GM19043 (cell line): ENCODE data around the gene PRLH.
"Not testable (repeated sequence)": the region's sequence is repeated elsewhere in the genome, so short reads cannot be mapped to it uniquely, and the experiment has no call there.

Source experiments
- ATAC-seq: cut with Tn5 transposase; IDR thresholded peaks from one replicate; pipeline ENCODE4 v1.9.1; 2021; ENCODE audit warnings: low read depth; ENCODE audit not compliant: unreplicated experiment

PRLH gene

GRCh38 chr2:237597196-237598145, 31.1 kb downstream of the PRLH start:
- ATAC-seq: no peak

GRCh38 chr2:237598468-237599208, 32.3 kb downstream of the PRLH start:
- ATAC-seq: no peak

DNA sequence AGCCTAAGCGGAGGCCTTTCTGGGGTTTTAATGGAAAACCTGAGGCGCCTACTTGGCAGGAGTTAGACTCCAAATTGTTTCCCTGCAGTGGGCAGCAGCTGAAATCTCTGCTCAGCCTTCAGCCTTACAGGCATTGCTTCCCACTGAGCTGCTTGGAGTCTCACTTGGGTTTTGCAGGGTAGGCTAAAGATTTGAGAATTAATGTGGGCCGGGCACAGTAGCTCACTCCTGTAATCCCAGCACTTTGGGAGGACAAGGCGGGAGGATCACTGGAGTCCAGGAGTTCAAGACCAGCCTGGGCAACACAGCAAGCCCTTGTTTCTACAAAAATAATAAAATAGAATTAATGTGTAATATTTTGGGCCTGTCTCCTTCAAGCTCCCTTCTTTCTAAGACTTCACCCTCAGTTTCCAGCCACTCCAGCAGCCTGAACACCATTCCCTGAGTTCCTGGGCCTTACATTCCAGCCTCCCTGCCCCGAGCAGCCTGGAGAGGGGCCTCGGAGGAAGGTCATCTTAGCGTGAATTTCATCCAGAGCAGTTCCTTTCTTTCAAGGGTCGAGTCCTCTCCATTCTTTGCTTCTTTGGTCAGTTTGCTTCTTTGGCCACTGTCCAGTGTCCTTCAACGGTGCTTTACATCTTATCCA, 33.2 kb downstream of the PRLH start:
- ATAC-seq: no peak

GRCh38 chr2:237600205-237600846, 34.0 kb downstream of the PRLH start:
- ATAC-seq: no peak

- ATAC-seq: no peak
Observed at GRCh38 chr2:237601453-237602116, 35.2 kb downstream of the PRLH start.

DNA sequence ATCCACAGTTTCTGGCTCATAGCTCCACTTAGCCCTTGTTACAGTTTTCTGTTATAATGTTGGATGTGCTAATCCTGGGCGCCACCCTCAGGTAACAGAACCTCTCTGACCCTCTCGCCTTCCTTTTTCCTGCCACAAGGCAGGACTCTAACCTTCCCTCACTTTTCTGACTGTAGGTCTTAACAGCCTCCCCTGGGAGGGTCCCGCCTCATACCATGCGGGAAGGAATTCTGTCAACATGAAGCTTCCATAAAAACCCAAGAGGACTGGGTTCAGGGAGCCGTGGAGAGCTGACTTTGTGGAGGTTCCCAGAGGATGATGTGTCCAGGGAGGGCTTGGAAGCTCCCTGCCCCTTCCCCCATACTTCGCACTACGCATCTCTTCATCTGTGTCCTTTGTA, 36.0 kb downstream of the PRLH start:
- no peak for ATAC-seq

- no peak for ATAC-seq
Observed at GRCh38 chr2:237603049-237603717, 36.8 kb downstream of the PRLH start.

- no peak for ATAC-seq
Observed at GRCh38 chr2:237603718-237604362, 37.5 kb downstream of the PRLH start.

GRCh38 chr2:237604391-237604790, 38.0 kb downstream of the PRLH start:
- no peak for ATAC-seq

- no peak for ATAC-seq
Observed at GRCh38 chr2:237604960-237605359, 38.6 kb downstream of the PRLH start.

GRCh38 chr2:237606522-237606921, 40.1 kb downstream of the PRLH start:
- not testable (repeated sequence) for ATAC-seq

DNA sequence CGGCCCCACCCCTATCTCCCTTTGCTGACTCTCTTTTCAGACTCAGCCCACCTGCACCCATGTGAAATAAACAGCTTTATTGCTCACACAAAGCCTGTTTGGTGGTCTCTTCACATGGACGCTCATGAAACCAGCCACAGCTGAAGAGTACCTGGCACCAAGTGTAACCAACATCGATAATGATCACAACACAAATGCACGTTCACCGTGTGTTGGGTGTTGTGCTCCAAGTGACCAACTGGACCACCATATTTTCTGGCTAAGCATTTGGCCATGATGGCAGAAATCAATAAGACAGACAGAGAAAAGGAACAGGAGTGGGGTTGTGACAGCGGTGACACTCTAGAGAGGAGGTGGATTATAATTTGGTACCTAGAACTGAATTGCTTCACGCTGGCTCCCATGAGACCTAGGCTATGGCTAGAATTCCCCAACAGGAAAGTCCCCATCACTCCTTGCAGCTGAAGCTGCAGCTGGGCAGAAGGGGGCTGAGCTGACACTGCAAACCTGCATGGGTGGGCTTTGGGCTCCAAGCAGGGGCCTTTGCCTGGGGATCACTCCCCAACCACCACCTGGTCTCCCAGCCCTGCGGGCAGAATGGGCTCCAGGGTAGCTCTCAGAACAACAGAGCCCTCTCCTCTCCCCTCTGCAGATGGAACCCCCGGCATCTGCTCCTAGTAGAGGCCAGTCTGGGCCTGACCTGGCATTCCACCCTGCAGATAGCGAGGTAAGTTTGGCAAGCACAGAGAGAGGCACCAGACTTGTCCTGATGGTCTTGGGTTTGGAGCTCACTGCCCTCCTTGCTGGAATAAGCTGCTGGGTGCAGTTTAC, 46.4 kb downstream of the PRLH start:
- no peak for ATAC-seq

DNA sequence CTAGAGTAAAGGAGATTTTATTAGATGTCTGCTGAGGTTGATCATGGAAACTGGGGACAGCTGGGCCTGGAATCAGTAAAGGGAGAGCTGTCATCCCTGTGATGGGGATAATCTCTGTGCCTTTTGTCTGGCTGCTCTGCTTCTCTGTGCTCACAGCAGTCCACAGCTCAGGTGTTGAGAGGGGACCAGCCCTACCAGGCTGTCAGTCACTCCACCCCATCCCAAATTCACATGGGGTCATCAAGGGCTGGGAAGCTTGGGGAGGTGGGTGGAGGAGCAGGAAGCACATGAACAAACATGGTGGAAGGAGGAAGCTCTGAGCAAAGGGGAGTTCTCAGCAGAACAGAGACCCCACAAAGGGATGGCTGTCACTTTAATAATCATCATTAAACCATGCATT, 47.3 kb downstream of the PRLH start:
- no peak for ATAC-seq

GRCh38 chr2:237614151-237614720, 47.9 kb downstream of the PRLH start:
- no peak for ATAC-seq

DNA sequence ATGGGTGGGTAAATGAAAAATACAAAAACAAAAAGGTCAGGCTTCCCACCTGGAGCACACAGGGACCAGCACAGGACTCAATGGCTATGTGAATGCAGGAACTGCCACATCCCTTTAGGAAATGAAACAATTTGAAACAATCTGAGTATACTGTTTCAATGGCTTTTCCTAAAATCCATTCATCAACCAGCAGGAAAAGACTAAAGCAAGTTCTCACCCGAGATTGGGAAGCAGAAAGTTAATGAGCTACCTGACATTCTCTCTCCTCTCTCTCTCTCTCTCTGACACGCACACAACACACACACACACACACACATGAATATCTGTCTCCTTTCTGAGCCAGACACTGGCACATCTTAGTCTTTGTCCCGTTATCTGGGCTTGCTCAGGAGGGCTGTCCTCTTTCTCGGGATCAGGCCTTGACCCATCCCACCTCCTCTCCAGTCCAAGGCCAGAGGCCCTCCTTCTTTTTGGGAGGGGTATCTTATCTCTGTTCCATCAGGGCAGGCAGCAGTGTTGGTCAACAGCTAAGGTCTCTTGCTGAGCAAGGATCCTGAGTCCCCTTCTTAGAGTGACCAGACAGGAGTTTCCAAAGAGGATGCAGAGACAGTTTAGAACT, 49.4 kb downstream of the PRLH start:
- no peak for ATAC-seq

DNA sequence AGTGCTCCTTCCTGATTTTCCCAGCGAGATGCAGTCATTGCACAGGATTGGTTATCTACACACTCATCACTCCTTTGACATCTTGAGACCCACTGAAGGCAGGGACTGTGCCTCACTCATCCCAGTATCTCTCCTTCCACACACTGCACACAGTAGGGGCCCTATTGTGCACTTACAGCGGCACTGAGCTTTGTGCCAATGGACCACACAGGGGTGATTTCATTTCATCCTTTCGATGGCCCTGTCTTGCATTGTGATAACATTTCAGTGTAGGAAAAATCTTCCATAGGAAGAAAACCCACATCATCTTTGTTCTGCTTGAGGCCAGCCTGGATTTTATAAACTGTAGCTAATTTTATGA, 50.0 kb downstream of the PRLH start:
- ATAC-seq: no peak
